Measurements from ENCODE around the gene FLT1.

- TF ChIP-seq CTCF (IDR thresholded peaks at IDR 0.05) (no peak), POLR2A (IDR thresholded peaks at IDR 0.05) (no peak), POLR2AphosphoS5 (IDR thresholded peaks at IDR 0.05) (no peak)
These were observed 17.8 kb downstream of the FLT1 start for GRCh38 chr13:28476919-28477708.
